Psoas muscle (tissue), 8 donors: ENCODE data around the gene NUMB. TPM values are rescaled to one million over a fixed set of nuclear protein-coding genes. Genes with fewer than 3 reads are reported as not detected.
A peak's percentile ranks its signal among the peaks of the same experiment; 100 is the strongest.

ENCODE experiments used
- ATAC-seq, 4 donors: fragments of 200-7000 bp; cut with Tn5 transposase; one replicate each; pipeline ENCODE4 v1.9.1; 2020; ENCODE audit warnings: moderate library complexity in 3 of 4, mild to moderate bottlenecking in 2 of 4
- DNase-seq, 2 donors: peaks; one replicate each; pipeline ENCODE4 v3.0.0-alpha.2; 2020
- H3K27ac ChIP-seq: fragments of 200-600 bp; one replicate; pipeline ENCODE4 v1.8.0; 2022
- H3K27me3 ChIP-seq, 3 donors: fragments of 200-600 bp in 1 of 3; one replicate each; pipeline versions ENCODE4 v1.6.1 to v1.8.0; 2013 to 2022; ENCODE audit warnings: low read length in 2 of 3, mild to moderate bottlenecking in 2 of 3, moderate library complexity in 1 of 3; ENCODE audit not compliant: insufficient read depth in 3 of 3
- H3K36me3 ChIP-seq, 2 donors: fragments of 200-600 bp in 1 of 2; one replicate each; pipeline versions ENCODE4 v1.6.1 to v1.8.0; 2013 to 2022; ENCODE audit warnings: low read depth in 1 of 2, mild to moderate bottlenecking in 1 of 2, moderate library complexity in 1 of 2; ENCODE audit not compliant: insufficient read depth in 1 of 2
- H3K4me1 ChIP-seq: fragments of 200-600 bp; one replicate; pipeline ENCODE4 v1.8.0; 2022
- H3K4me3 ChIP-seq: fragments of 200-600 bp; one replicate; pipeline ENCODE4 v1.8.0; 2022; ENCODE audit warnings: mild to moderate bottlenecking
- H3K9me3 ChIP-seq: fragments of 200-600 bp; one replicate; pipeline ENCODE4 v1.8.0; 2022
- CTCF ChIP-seq: fragments of 200-600 bp; IDR thresholded peaks from one replicate; pipeline ENCODE4 v1.8.0; 2022; ENCODE audit warnings: antibody characterized with exemption
- WGBS, 3 donors: extraction: QIAGEN DNeasy Blood & Tissue Kit; methylation state at CpG; one replicate each; pipeline versions ENCODE4 v1.1.6 to v1.1.7; 2013; 5-methylcytosine and 5-hydroxymethylcytosine counted together
- intact Hi-C, 2 donors: fragments of 100-400 bp; cut with DNase I; formaldehyde crosslinking; loops; one replicate each; pipeline versions ENCODE4 v1.11.0 to v1.14.2; 2022
- polyA plus RNA-seq, 3 donors: library from polyadenylated mRNA; stranded (reverse); fragments of 200-250 nt; gene quantifications; one replicate each; pipeline ENCODE4 v1.2.3, GENCODE V29; 2013
- total RNA-seq, 4 donors: library from RNA; stranded (reverse); fragmentation: NEBNext Ultra II Directional in 2 of 4; extraction: Animal tissue kit (Norgen Biotek cat#: 25700) in 2 of 4; gene quantifications; one replicate each; pipeline versions ENCODE4 v1.2.1 to v1.2.4, GENCODE V29; 2021 to 2023
- donor health status: healthy with polysubstance abuse.
- donor health status: DM: no; HTN: no; CAD: no; lungs with moderate emphysema.
- donor health status: Bipolar disorder and iron deficiency.
- donor health status: healthy.
- donor health status: DM: yes; HTN: yes; CAD: no.
- donor health status: DM: no; HTN: no; CAD: no.
- donor health status: DM: no; HTN: no; CAD: no.
- donor health status: DM: yes; HTN: yes; CAD: no.

NUMB gene
- total and polyA plus RNA-seq, 7 donors: 12.5 to 26.4 (median 24.6) TPM

- WGBS, 3 donors: 78 to 91% (median 86%) methylated on average over 6 of the region's 6 CpGs
- no peak overlapping the region for H3K27ac ChIP-seq
- no peaks in the 10 kb centered on the region for H3K36me3 ChIP-seq
- no peak for TF ChIP-seq CTCF
- intact Hi-C loops: no loop called here
- H3K9me3 ChIP-seq: no peaks in the 10 kb centered on the region
- no peak for ATAC-seq
- peak in 1 of 2 donors; percentile 51 for DNase-seq
- peaks cover 15% of the 10 kb centered on the region for H3K4me1 ChIP-seq
- H3K27me3 ChIP-seq: peaks cover 0 to 79% (median 33%) of the 10 kb centered on the region in 3 donors
- H3K4me3 ChIP-seq: no peak overlapping the region
Measured at GRCh38 chr14:73242357-73242901, 215.9 kb downstream of the NUMB start.

GRCh38 chr14:73241481-73242165, 216.7 kb downstream of the NUMB start:
- intact Hi-C loops: no loop called here
- Histone ChIP-seq H3K36me3 (no peaks in the 10 kb centered on the region), H3K4me3 (no peak overlapping the region), H3K27ac (no peak overlapping the region), H3K4me1 (peaks cover 15% of the 10 kb centered on the region), H3K27me3 (peaks cover 0 to 82% (median 37%) of the 10 kb centered on the region in 3 donors), H3K9me3 (no peaks in the 10 kb centered on the region)
- 91 to 96% (median 93%) methylated on average over 19 of the region's 19 CpGs for WGBS, 3 donors
- no peak for TF ChIP-seq CTCF
- DNase-seq (no peak), ATAC-seq (no peak)

- WGBS, 3 donors: 76 to 88% (median 86%) methylated on average over 10 of the region's 10 CpGs
- H3K27me3 ChIP-seq: peaks cover 0 to 78% (median 37%) of the 10 kb centered on the region in 3 donors
- no peak for TF ChIP-seq CTCF
- intact Hi-C loops: no loop called here
- H3K36me3 ChIP-seq: no peaks in the 10 kb centered on the region
- no peak for DNase-seq
- no peaks in the 10 kb centered on the region for H3K9me3 ChIP-seq
- no peak for ATAC-seq
- no peak overlapping the region for H3K4me3 ChIP-seq
- peaks cover 15% of the 10 kb centered on the region for H3K4me1 ChIP-seq
- no peak overlapping the region for H3K27ac ChIP-seq
Measured at GRCh38 chr14:73240816-73241480, 217.4 kb downstream of the NUMB start.

GRCh38 chr14:73239393-73240241, 218.7 kb downstream of the NUMB start:
- WGBS, 3 donors: 7 to 10% (median 9%) methylated on average over 44 to 48 of the region's 48 CpGs
- Histone ChIP-seq H3K27ac (no peak overlapping the region), H3K27me3 (peaks cover 0 to 64% (median 27%) of the 10 kb centered on the region in 3 donors), H3K9me3 (no peaks in the 10 kb centered on the region), H3K36me3 (no peaks in the 10 kb centered on the region), H3K4me1 (peaks cover 15% of the 10 kb centered on the region), H3K4me3 (peak overlapping the region; percentile 55)
- TF ChIP-seq CTCF: no peak
- ATAC-seq: peak in 3 of 4 donors; percentile 33 to 61 (median 55)
- intact Hi-C loops: no loop called here
- peak; percentile 44 to 65 for DNase-seq
